ENCODE measurements around the gene NKD1. TPM values are rescaled to one million over a fixed set of nuclear protein-coding genes. Genes with fewer than 3 reads are reported as not detected.

NKD1 gene
- total RNA-seq, 1 donor from 2014 or later: 1.5 TPM

DNA sequence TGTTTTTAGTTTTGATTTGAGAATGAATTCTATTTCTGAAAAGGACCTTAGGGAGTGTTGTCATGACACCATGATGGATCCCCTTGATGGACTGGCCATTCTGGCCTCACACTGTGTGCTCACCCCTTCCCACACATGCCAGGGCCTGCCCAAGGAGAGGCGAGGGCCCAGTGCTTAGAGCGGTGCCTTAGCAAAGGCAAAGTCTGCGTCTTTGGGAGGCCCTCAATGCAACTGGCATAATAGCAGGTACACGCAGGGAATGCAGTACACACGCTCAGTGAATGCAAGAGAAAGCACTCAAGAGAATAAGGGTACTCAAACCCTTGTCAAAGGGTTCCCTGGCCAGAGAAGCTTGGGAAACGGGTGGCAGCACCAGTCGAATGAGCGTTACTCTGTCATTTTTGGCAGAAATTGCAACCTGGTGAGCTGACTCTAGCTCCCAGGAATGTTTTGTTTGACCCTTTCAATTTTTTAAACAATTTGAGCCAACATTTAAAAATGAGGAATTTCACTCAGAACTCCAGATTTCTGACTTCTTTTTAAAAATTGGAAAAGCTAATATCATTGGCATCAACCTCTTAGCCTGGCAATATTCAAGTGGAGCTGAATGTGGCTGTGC is 32.1 kb downstream of the NKD1 start:
- Mint-ChIP-seq H3K27ac (no peak overlapping the region), H3K4me3 (no peak overlapping the region), H3K27me3 (no peaks in the 10 kb centered on the region), H3K36me3 (ENCODE audit: low read depth) (no peaks in the 10 kb centered on the region), H3K9me3 (no peaks in the 10 kb centered on the region), H3K4me1 (peaks cover 14% of the 10 kb centered on the region)
- ATAC-seq (ENCODE audit: low read depth) (no peak), DNase-seq (no peak)
- intact Hi-C loops (cut with micrococcal nuclease): no loop called here
- POLR2A ChIA-PET: no interaction called here
- CTCF ChIA-PET: no interaction called here
- TF ChIP-seq, protein P1, sequence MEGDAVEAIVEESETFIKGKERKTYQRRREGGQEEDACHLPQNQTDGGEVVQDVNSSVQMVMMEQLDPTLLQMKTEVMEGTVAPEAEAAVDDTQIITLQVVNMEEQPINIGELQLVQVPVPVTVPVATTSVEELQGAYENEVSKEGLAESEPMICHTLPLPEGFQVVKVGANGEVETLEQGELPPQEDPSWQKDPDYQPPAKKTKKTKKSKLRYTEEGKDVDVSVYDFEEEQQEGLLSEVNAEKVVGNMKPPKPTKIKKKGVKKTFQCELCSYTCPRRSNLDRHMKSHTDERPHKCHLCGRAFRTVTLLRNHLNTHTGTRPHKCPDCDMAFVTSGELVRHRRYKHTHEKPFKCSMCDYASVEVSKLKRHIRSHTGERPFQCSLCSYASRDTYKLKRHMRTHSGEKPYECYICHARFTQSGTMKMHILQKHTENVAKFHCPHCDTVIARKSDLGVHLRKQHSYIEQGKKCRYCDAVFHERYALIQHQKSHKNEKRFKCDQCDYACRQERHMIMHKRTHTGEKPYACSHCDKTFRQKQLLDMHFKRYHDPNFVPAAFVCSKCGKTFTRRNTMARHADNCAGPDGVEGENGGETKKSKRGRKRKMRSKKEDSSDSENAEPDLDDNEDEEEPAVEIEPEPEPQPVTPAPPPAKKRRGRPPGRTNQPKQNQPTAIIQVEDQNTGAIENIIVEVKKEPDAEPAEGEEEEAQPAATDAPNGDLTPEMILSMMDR (IDR thresholded peaks at IDR 0.05): no peak

DNA sequence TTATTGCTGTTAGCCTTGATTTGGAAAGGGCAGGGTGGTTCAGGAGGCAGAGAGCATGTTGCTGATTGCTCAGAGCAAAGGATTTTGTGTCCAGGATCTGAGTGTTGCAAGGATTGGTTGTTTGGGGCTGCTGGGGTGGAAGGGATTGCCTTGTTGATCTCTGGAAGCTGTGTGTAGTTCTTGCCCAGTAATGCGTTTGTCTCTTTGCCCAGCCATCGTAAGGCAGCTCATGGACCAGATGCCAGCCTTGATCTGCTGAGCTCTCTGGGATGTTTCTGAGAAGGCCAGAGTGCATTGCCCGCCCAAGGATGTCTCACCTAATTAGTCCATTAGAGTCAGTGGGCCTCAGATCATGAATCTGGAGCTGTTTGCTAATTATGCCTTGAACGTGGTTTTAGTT is 33.6 kb downstream of the NKD1 start:
- no peak for ATAC-seq (ENCODE audit: low read depth)
- Mint-ChIP-seq H3K27ac (no peak overlapping the region), H3K4me3 (no peak overlapping the region), H3K4me1 (peaks cover 14% of the 10 kb centered on the region), H3K27me3 (no peaks in the 10 kb centered on the region), H3K9me3 (no peaks in the 10 kb centered on the region), H3K36me3 (ENCODE audit: low read depth) (no peaks in the 10 kb centered on the region)
- no peak for DNase-seq
- POLR2A ChIA-PET: no interaction called here
- CTCF ChIA-PET: no interaction called here
- intact Hi-C loops (cut with micrococcal nuclease): no loop called here
- TF ChIP-seq, protein P1 (IDR thresholded peaks at IDR 0.05): no peak

DNA sequence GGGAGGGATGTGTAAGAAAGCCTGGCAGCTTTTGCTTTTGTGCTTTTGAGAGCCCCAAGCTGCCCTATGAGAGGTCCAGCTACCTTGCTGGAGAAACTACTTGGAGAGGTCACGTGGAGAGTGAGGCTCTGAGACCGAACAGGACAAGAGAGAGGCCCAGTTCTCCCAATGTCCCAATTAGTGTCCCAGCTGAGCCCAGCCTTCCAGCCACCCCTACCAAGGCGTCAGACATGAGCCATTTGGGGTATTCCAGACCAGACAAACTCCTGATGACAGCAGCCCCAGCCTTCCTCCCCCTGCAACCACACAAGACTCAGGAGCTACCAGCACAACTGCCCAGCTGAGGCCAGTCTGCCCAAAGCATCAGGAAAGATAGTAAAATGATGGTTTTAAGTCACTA is 35.0 kb downstream of the NKD1 start:
- Mint-ChIP-seq H3K9me3 (no peaks in the 10 kb centered on the region), H3K27ac (no peak overlapping the region), H3K36me3 (ENCODE audit: low read depth) (no peaks in the 10 kb centered on the region), H3K4me3 (no peak overlapping the region), H3K4me1 (peaks cover 12% of the 10 kb centered on the region), H3K27me3 (no peaks in the 10 kb centered on the region)
- POLR2A ChIA-PET: no interaction called here
- intact Hi-C loops (cut with micrococcal nuclease): no loop called here
- no peak for DNase-seq
- CTCF ChIA-PET: no interaction called here
- TF ChIP-seq, protein P1 (IDR thresholded peaks at IDR 0.05): no peak
- no peak for ATAC-seq (ENCODE audit: low read depth)

DNA sequence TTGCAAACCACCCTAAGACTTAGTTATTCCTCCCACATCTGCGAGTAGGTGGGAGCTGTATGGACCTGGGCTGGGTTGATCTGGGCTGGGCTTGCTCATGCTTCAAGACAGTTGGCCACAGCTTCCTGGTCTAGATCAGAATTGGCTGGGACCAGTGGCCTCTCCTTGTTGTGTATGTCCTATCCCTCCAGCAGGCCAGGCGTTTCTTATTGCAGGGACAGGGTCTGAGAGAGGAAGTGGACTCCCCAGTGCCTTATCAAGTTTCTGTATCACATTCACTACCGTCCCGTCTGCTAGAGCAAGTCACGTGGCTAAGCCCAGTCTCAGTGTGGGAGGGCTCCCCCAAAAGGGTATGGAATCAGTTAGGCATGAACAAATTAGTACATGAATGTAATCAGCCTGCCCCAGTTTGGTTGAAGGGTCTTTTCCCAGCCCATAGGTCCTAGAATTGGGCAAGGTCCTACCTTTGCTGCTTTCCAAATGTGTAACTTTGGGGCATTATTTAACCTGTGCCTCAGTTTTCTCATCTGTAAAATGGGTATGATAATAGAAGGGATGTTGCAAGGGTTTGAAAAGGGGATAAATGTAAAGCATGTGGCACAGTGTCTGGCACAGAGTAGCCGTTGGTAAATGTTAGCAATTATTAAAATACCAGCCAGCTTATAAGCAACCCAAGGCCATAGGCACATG is 36.0 kb downstream of the NKD1 start:
- Mint-ChIP-seq H3K4me3 (no peak overlapping the region), H3K9me3 (no peaks in the 10 kb centered on the region), H3K36me3 (ENCODE audit: low read depth) (no peaks in the 10 kb centered on the region), H3K27me3 (no peaks in the 10 kb centered on the region), H3K4me1 (peaks cover 19% of the 10 kb centered on the region), H3K27ac (no peak overlapping the region)
- DNase-seq: no peak
- TF ChIP-seq, protein P1 (IDR thresholded peaks at IDR 0.05): no peak
- ChIA-PET CTCF (no interaction called here), POLR2A (no interaction called here)
- intact Hi-C loops (cut with micrococcal nuclease): no loop called here
- ATAC-seq (ENCODE audit: low read depth): no peak

DNA sequence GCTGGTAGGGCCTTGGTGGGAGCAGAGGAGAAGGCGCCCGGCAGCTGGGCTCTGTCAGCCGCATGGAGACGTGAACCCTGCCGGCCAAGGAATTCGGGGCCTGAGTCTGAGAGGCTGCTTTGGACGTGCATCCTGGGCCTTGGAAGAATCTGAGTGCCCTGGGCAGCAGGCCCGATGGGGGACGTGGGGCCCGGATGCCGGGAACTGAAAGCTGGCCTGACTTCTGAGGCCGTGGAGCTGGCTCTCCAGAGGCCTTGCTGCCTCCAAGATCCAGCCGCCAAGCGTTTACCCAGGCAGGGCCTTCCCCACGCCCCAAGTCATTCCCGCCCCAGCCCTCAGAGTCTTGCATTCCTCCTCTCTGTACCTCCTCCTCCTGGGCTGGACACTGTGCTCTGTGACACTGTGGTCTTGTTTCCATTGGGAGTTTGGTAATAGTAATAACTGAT is 37.2 kb downstream of the NKD1 start:
- Mint-ChIP-seq H3K9me3 (no peaks in the 10 kb centered on the region), H3K4me3 (no peak overlapping the region), H3K27ac (no peak overlapping the region), H3K36me3 (ENCODE audit: low read depth) (no peaks in the 10 kb centered on the region), H3K4me1 (peaks cover 30% of the 10 kb centered on the region), H3K27me3 (no peaks in the 10 kb centered on the region)
- ChIA-PET CTCF (no interaction called here), POLR2A (interaction anchor here (0.5 kb wide), 1 partner anchor 13 kb away, joined by 3 read pairs; no protein-coding TSS in a partner anchor)
- intact Hi-C loops (cut with micrococcal nuclease): loop anchor here (5.0 kb wide), 1 partner anchor 42 kb away; no protein-coding TSS in a partner anchor
- no peak for ATAC-seq (ENCODE audit: low read depth)
- DNase-seq: no peak
- TF ChIP-seq, protein P1 (IDR thresholded peaks at IDR 0.05): no peak
